GM12874 (cell line): ENCODE results near the gene TLE2.

Experiments
- CTCF ChIP-seq: IDR thresholded peaks from 2 replicates; pipeline ENCODE4 v1.5.1; 2011; ENCODE audit warnings: low read depth, mild to moderate bottlenecking, control low read depth, low read length, moderate library complexity; ENCODE audit not compliant: insufficient read depth

Gene TLE2

GRCh38 chr19:2970201-2970835, 58.8 kb downstream of the TLE2 start:
- no peak for TF ChIP-seq CTCF

GRCh38 chr19:2969104-2969504, 60.0 kb downstream of the TLE2 start:
- TF ChIP-seq CTCF: no peak

GRCh38 chr19:2967972-2968371, 61.1 kb downstream of the TLE2 start:
- TF ChIP-seq CTCF: no peak

GRCh38 chr19:2964874-2965273, 64.2 kb downstream of the TLE2 start:
- no peak for TF ChIP-seq CTCF

- no peak for TF ChIP-seq CTCF
These were observed 66.0 kb downstream of the TLE2 start for GRCh38 chr19:2963122-2963521.

- TF ChIP-seq CTCF: peak; percentile 56
These were observed 66.9 kb downstream of the TLE2 start for GRCh38 chr19:2962018-2962670.

- TF ChIP-seq CTCF: no peak
These were observed 69.0 kb downstream of the TLE2 start for GRCh38 chr19:2960120-2960519.

- no peak for TF ChIP-seq CTCF
These were observed 71.9 kb downstream of the TLE2 start for GRCh38 chr19:2957160-2957559.
